ENCODE results near the gene AP5Z1.

The AP5Z1 gene

GRCh38 chr7:4772306-4772705, 3.1 kb upstream of the AP5Z1 start:
- no peak overlapping the region for H3K4me3 ChIP-seq (ENCODE audit: low read depth, low read length)
- TF ChIP-seq CTCF (IDR thresholded peaks at IDR 0.05; ENCODE audit: borderline replicate concordance, insufficient read depth, low read depth, low read length) = no peak

- no peak for TF ChIP-seq CTCF (IDR thresholded peaks at IDR 0.05; ENCODE audit: borderline replicate concordance, insufficient read depth, low read depth, low read length)
- H3K4me3 ChIP-seq (ENCODE audit: low read depth, low read length) = no peak overlapping the region
Measured at GRCh38 chr7:4774007-4774406, 1.4 kb upstream of the AP5Z1 start.

GRCh38 chr7:4774658-4775249, 669 bp upstream of the AP5Z1 start:
- H3K4me3 ChIP-seq (ENCODE audit: low read depth, low read length) = peak overlapping the region; percentile 97
- TF ChIP-seq CTCF (IDR thresholded peaks at IDR 0.05; ENCODE audit: borderline replicate concordance, insufficient read depth, low read depth, low read length) = no peak

GRCh38 chr7:4775848-4776623, 613 bp downstream of the AP5Z1 start:
- no peak for TF ChIP-seq CTCF (IDR thresholded peaks at IDR 0.05; ENCODE audit: borderline replicate concordance, insufficient read depth, low read depth, low read length)
- H3K4me3 ChIP-seq (ENCODE audit: low read depth, low read length) = peak overlapping the region; percentile 97

GRCh38 chr7:4779118-4779517, 3.7 kb downstream of the AP5Z1 start:
- no peak for TF ChIP-seq CTCF (IDR thresholded peaks at IDR 0.05; ENCODE audit: borderline replicate concordance, insufficient read depth, low read depth, low read length)

GRCh38 chr7:4781366-4782069, 6.1 kb downstream of the AP5Z1 start:
- no peak overlapping the region for H3K4me3 ChIP-seq (ENCODE audit: low read depth, low read length)
- no peak for TF ChIP-seq CTCF (IDR thresholded peaks at IDR 0.05; ENCODE audit: borderline replicate concordance, insufficient read depth, low read depth, low read length)

More at GRCh38 chr7:4779118-4779517, 3.7 kb downstream of the AP5Z1 start:
- no peak overlapping the region for H3K4me3 ChIP-seq (ENCODE audit: low read depth, low read length)

Measured in GM12875 (cell line).